ENCODE measurements around the gene ABCF3.
"Not testable (repeated sequence)": the region's sequence is repeated elsewhere in the genome, so short reads cannot be mapped to it uniquely, and the experiment has no call there.

The ABCF3 gene

GRCh38 chr3:184186184-184186901, at the start of gene ABCF3:
Gene ABCF3, plus strand, starts transcription at chr3:184186199. Its CDS starts 9 bp downstream, at chr3:184186208.
- no peak for DNase-seq

DNA sequence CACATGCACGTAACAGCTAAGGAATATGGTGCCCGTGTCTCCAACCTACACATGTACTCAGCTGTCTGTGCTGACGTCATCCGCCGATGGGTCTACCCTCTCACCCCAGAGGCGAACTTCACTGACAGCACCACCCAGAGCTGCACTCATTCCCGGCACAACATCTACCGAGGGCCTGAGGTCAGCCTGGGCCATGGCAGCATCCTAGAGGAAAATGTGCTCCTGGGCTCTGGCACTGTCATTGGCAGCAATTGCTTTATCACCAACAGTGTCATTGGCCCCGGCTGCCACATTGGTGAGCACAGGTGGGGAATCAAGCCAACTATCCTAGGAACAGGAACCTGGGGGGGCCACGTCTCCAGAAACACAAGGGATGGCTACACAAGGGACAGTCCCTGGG, 45.6 kb upstream of the ABCF3 start:
- DNase-seq = no peak

- no peak for DNase-seq
Observed at GRCh38 chr3:184142199-184142598, 43.8 kb upstream of the ABCF3 start.

DNA sequence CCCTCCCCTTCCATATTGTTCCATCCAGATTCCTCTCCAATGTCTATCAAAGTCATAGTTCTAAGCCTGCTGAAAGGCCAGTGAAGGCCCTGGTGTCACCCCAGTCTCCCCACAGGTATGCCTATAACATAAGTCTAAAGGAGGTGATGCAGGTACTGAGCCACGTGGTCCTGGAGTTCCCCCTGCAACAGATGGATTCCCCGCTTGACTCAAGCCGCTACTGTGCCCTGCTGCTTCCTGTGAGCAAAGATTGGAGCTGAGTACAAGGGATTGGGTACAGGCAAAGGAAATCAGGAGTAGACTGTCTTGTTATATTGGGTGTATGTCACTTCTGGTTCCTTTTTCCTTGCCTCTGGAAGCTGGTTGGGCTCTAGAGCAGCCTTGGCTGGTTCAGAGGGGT, 42.7 kb upstream of the ABCF3 start:
- DNase-seq = no peak

- no peak for DNase-seq
Observed at GRCh38 chr3:184144505-184144904, 41.5 kb upstream of the ABCF3 start.

DNA sequence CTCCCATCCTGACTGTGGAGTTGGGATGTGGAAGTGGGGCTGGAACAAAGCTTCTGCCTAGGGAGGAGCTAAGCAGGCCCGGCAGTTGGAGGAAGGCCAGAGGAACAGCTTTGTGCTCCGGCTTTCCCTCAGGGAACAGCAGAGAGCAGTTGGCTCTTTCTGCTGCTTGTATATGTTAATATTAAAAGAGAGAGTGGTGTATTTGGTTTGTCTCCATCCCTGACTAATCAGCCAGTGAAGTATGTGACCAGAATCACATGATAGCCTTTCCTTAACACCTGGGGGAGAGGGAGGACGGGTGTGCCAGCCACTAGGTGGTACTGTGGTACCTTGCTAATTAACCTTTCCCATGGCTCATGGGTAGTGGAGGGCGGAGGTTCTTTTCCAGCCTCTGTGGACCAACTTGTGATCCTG, 40.9 kb upstream of the ABCF3 start:
- peak; percentile 32 for DNase-seq

DNA sequence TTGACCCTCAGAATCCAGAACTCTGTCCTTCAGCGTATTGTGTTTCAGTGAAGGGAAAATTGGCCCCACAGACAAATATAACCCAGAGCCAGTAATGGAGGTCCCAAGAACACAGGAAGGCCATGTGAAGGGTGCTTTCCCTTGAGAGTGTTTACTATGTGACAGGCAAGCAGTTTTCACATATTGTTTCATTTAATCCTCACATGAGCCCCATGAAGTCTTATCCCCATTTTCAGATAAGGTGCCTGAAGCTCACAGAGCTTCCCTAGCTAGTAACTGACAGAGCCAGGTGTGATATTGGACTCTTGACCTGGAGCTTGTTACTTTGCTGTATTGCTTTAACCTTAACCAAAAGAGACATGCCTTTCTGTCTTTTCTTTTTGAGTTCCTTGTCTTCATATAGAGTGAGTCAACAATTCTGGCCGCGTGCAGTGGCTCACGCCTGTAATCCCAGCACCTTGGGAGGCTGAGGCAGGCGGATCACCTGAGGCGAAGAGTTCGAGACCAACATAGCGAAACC, 40.2 kb upstream of the ABCF3 start:
- no peak for DNase-seq

- DNase-seq = no peak
Observed at GRCh38 chr3:184148076-184148475, 37.9 kb upstream of the ABCF3 start.

GRCh38 chr3:184149123-184149522, 36.9 kb upstream of the ABCF3 start:
- no peak for DNase-seq

- DNase-seq = not testable (repeated sequence)
Observed at GRCh38 chr3:184149770-184150169, 36.2 kb upstream of the ABCF3 start.

GRCh38 chr3:184154885-184155643, 30.9 kb upstream of the ABCF3 start, which contains the start of gene DVL3:
Gene DVL3, plus strand, starts transcription at chr3:184155377. Its CDS starts 259 bp downstream, at chr3:184155636.
- DNase-seq = peak; percentile 64

GRCh38 chr3:184155644-184156521, 30.1 kb upstream of the ABCF3 start:
- DNase-seq = peak; percentile 68

DNA sequence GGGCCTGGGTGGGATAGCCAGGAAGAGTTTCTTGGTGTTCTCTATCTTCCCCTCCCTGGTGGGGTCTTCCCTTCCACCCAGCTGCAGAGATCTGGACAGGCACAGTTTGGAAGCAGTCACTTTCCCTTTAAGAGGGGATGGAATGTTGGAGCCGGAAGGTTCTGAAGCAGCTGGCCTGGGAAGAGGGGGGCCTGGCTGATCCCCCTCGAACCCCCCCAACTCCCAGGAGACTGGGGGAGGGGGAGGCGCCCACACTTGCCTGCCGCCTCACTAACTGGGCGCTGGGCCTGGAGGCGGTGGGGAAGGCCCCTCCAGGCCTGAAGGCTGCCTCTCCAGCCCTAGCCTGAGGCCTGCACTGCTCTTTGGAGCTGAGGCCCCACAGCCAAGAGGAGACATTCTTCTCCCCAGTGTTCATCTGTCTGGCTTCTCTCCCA, 29.5 kb upstream of the ABCF3 start:
- DNase-seq = no peak

GRCh38 chr3:184157206-184157605, 28.8 kb upstream of the ABCF3 start:
- no peak for DNase-seq

DNA sequence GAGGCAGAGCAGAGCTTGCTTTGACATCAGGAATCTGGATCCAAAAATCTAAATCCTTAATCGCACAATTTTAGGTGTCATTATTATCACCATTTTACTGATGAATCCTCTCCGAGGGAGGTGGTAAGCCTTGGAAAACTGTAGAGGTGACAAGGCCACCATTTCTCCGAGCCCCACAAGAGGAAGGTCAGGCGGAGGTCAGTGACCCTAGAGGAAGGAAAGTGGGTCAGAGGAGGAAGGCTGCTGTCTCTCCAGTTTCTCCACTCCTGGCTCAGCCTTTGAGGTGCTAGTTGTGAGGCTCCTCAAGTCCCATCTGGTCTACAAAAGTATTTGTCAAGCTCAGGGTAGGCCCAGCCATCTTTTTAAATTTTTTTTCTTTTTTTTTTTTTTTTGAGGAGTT, 27.6 kb upstream of the ABCF3 start:
- no peak for DNase-seq

DNA sequence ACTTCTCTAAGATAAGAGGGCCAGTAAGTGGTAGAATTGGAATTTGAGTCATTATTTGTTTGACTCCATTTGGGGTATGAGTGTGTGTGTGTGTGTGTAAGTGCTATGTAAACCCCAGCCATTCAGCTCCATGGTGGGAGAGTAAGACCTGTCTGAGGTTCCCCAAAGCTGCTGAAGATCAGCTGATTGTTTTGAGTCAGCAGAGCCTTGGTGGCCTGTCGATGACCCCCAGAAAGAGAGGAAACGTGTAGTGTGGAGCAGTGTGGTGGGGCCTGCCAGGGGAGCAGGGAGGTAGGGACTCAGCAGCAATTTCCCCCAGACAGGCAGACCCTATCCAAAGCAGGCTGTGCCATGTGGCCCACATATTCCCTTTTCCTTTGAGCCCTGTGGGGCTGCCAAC, 25.5 kb upstream of the ABCF3 start:
- no peak for DNase-seq

DNA sequence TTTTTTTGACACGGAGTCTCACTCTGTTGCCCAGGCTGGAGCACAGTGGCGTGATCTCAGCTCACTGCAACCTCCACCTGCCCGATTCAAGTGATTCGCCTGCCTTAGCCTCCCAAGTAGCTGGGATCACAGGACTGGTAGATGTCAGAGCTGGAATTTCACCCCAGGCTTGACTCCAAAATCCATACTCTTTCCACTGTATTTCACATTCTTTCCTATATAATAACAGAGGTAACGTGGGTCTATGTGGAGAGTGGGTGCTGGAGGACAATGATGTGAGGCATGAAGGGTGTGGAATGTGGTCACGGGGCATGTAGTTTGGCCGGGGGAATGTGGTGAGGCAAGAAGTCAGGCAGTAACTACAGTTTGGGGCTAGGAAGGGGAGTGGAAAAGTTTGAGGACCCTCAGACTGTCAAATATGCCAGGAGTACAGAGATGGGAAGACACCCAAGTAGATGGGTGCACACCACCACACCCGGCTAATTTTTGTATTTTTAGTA, 23.4 kb upstream of the ABCF3 start:
- DNase-seq = not testable (repeated sequence)

DNA sequence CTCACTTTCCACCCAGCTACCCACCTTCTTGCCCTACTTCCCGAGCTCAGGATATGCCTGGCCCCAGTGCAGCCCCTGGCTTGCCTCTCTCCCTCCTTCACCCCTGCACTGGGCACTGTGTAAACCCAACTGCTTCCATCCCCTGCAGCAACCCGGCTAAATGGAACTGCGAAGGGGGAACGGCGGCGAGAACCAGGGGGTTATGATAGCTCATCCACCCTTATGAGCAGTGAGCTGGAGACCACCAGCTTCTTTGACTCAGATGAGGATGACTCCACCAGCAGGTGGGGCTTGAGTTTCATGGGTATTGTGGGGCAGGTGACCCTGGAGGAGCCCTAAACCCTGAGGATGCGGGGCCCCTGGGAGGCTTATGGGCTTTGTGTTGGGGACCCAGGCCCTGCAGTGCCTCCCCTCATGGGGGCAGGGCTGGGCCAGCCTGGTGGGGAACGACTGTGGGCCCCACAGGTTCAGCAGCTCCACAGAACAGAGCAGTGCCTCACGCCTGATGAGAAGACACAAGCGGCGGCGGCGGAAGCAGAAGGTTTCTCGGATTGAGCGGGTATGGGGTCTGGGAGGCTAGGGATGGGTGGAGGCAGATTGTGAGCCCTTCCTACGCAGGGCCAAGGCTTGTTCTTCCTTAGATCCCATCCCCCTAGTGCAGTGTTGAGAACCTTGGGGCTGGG, 21.2 kb upstream of the ABCF3 start:
- no peak for DNase-seq

- DNase-seq = no peak
Observed at GRCh38 chr3:184165543-184165942, 20.5 kb upstream of the ABCF3 start.

GRCh38 chr3:184166671-184167070, 19.3 kb upstream of the ABCF3 start:
- no peak for DNase-seq

GRCh38 chr3:184167786-184168185, 18.2 kb upstream of the ABCF3 start:
- no peak for DNase-seq
